Activated naive CD8-positive, alpha-beta T cell (primary cell): ENCODE results near the gene TSPAN13.

Experiments
- H3K27ac Mint-ChIP-seq: one replicate; pipeline ENCODE4 v1.8.0; 2021; ENCODE audit warnings: mixed read lengths
- H3K27me3 Mint-ChIP-seq: one replicate; pipeline ENCODE4 v1.8.0; 2021; ENCODE audit warnings: mixed read lengths
- H3K36me3 Mint-ChIP-seq: one replicate; pipeline ENCODE4 v1.8.0; 2021; ENCODE audit warnings: mixed read lengths
- H3K4me1 Mint-ChIP-seq: one replicate; pipeline ENCODE4 v1.8.0; 2021; ENCODE audit warnings: low read depth, mixed read lengths
- H3K4me3 Mint-ChIP-seq: one replicate; pipeline ENCODE4 v1.8.0; 2021; ENCODE audit warnings: mild to moderate bottlenecking, mixed read lengths
- H3K9me3 Mint-ChIP-seq: one replicate; pipeline ENCODE4 v1.8.0; 2021; ENCODE audit warnings: low read depth, mixed read lengths

TSPAN13 gene

DNA sequence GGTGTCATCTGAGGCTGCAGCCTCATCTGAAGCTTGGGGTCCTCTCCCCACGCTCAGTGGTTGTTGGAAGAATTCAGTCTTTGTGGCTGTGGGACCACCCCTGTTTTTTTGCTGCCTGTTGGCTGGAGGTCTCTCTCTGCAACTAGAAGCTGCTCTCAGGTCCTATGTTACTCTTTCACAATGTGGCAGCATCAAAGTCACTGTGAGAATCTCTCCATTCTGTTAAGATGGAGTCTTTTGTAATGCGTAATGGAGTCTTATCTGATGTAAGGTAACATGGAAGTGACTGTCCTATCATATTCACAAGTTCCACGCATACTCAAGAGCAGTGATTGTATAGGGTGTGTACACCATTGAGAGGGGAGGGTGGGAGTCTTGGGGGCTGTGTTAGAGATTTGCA lies 24.9 kb downstream of the TSPAN13 start:
- no peak overlapping the region for H3K4me3 Mint-ChIP-seq
- no peaks in the 10 kb centered on the region for H3K36me3 Mint-ChIP-seq
- H3K27me3 Mint-ChIP-seq = no peaks in the 10 kb centered on the region
- H3K27ac Mint-ChIP-seq = no peak overlapping the region
- H3K4me1 Mint-ChIP-seq = no peaks in the 10 kb centered on the region
- no peaks in the 10 kb centered on the region for H3K9me3 Mint-ChIP-seq

- H3K36me3 Mint-ChIP-seq = no peaks in the 10 kb centered on the region
- H3K4me3 Mint-ChIP-seq = no peak overlapping the region
- no peaks in the 10 kb centered on the region for H3K4me1 Mint-ChIP-seq
- H3K27ac Mint-ChIP-seq = no peak overlapping the region
- no peaks in the 10 kb centered on the region for H3K27me3 Mint-ChIP-seq
- H3K9me3 Mint-ChIP-seq = no peaks in the 10 kb centered on the region
These were observed 25.5 kb downstream of the TSPAN13 start for GRCh38 chr7:16779051-16779450.

- H3K4me1 Mint-ChIP-seq = no peaks in the 10 kb centered on the region
- H3K27me3 Mint-ChIP-seq = no peaks in the 10 kb centered on the region
- no peaks in the 10 kb centered on the region for H3K36me3 Mint-ChIP-seq
- no peak overlapping the region for H3K4me3 Mint-ChIP-seq
- H3K9me3 Mint-ChIP-seq = no peaks in the 10 kb centered on the region
- no peak overlapping the region for H3K27ac Mint-ChIP-seq
These were observed 27.0 kb downstream of the TSPAN13 start for GRCh38 chr7:16780596-16780995.

DNA sequence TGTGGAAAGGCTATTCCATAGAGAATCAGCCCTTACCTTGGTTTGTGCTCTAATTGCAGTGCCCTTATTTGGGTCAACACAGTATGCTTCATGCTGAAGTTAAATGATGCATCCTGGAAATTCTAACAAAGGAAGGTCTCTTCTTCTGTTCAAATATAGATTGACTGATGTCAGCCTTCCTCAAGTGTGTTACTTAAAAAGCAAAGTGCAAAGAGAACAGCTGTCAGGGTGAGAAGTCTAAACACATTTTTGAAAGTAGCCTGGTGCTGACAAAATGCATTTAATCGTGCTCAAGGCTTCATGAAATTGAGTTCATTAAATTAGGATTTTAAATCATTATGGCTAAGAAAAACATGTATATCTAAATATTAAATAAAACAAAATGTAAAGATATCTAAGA lies 31.8 kb downstream of the TSPAN13 start:
- Mint-ChIP-seq H3K4me1 (no peaks in the 10 kb centered on the region), H3K36me3 (no peaks in the 10 kb centered on the region), H3K9me3 (no peaks in the 10 kb centered on the region), H3K27me3 (no peaks in the 10 kb centered on the region), H3K27ac (no peak overlapping the region), H3K4me3 (no peak overlapping the region)

DNA sequence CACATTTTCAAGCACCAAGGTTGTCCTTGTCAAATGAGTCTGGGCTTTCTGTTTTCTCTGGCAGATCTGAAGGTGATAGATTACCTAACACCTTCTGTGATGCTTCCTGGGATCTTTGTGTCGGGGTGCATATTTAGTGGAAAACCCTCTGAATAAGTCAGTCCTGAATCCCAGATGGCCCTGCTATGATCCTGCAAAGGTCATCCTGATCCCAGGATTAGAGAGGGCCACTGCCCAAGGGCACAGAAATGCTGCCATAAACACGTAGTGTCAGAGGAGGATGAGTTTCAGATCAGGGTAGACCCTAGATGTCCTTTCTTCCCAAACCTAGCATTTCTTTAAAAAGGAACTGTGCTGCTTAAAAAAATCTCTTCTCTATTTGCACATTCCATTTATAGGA lies 32.3 kb downstream of the TSPAN13 start:
- H3K36me3 Mint-ChIP-seq = no peaks in the 10 kb centered on the region
- H3K27me3 Mint-ChIP-seq = no peaks in the 10 kb centered on the region
- H3K27ac Mint-ChIP-seq = no peak overlapping the region
- H3K4me3 Mint-ChIP-seq = no peak overlapping the region
- no peaks in the 10 kb centered on the region for H3K4me1 Mint-ChIP-seq
- H3K9me3 Mint-ChIP-seq = no peaks in the 10 kb centered on the region

DNA sequence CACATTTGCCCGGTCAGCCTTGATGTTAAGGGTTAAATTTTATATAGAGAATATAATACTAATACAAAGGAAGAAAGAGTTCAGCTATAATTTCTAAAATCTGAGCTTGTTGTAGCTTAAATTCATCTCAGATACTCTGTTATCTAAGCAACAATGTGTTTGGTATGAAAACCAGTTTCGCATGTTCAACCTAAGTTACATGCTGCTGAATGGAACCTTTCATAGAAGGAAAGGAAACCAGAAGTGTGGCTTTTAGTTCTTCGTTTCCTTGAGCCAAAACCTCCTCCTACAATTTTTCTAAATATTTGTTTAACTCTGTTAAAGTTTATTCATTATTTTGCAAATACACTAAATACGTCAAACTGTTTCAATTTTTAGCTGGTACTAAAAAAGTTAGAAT lies 32.7 kb downstream of the TSPAN13 start:
- Mint-ChIP-seq H3K9me3 (no peaks in the 10 kb centered on the region), H3K4me3 (no peak overlapping the region), H3K36me3 (no peaks in the 10 kb centered on the region), H3K27me3 (no peaks in the 10 kb centered on the region), H3K4me1 (no peaks in the 10 kb centered on the region), H3K27ac (no peak overlapping the region)

DNA sequence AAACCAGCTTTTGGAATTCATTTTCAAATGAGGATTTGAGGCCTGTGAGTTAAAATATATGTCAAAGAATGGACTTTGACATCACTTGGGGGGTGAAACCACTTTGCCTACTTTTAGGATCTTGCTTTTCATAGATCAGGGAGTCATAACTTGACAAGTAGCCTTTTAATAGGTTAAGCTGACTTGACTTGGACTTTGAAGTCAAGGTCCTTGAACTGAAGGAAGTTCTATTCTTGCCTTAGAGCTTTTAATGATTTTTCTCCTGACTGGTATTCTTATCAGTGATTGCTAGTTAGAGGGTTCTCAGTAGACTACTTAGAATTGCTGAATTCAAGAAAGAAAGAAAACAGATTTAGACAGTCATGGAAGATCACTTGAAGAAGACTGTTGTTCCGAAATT lies 33.6 kb downstream of the TSPAN13 start:
- H3K36me3 Mint-ChIP-seq = no peaks in the 10 kb centered on the region
- no peaks in the 10 kb centered on the region for H3K27me3 Mint-ChIP-seq
- no peaks in the 10 kb centered on the region for H3K4me1 Mint-ChIP-seq
- H3K4me3 Mint-ChIP-seq = no peak overlapping the region
- H3K27ac Mint-ChIP-seq = no peak overlapping the region
- H3K9me3 Mint-ChIP-seq = no peaks in the 10 kb centered on the region

DNA sequence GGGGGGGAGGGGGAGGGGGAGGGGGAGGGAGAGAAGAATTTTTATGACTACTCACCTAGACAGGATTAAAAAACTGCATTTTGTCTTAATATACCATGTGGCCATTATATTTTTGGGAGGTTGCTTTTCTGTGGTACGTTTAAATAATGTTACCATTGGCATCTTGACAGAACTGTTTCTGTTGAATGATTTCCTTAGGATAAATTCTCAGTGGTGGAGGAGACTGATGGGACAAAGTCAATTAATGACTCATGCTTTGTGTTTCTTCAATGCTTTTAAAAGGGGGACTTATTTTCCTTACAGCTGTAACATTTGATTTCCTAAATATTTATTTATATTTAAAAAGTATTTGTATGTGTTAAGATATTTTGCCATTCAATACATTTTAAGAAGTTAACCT lies 37.5 kb downstream of the TSPAN13 start:
- no peak overlapping the region for H3K27ac Mint-ChIP-seq
- no peaks in the 10 kb centered on the region for H3K4me1 Mint-ChIP-seq
- no peaks in the 10 kb centered on the region for H3K9me3 Mint-ChIP-seq
- peaks cover 4% of the 10 kb centered on the region for H3K27me3 Mint-ChIP-seq
- no peaks in the 10 kb centered on the region for H3K36me3 Mint-ChIP-seq
- H3K4me3 Mint-ChIP-seq = no peak overlapping the region

- Mint-ChIP-seq H3K4me3 (no peak overlapping the region), H3K27ac (no peak overlapping the region), H3K27me3 (peaks cover 4% of the 10 kb centered on the region), H3K9me3 (no peaks in the 10 kb centered on the region), H3K36me3 (no peaks in the 10 kb centered on the region), H3K4me1 (no peaks in the 10 kb centered on the region)
These were observed 38.5 kb downstream of the TSPAN13 start for GRCh38 chr7:16791905-16792698.

GRCh38 chr7:16794986-16795385 lies 41.4 kb downstream of the TSPAN13 start:
- Mint-ChIP-seq H3K27me3 (peaks cover 4% of the 10 kb centered on the region), H3K4me3 (no peak overlapping the region), H3K36me3 (no peaks in the 10 kb centered on the region), H3K27ac (no peak overlapping the region), H3K9me3 (no peaks in the 10 kb centered on the region), H3K4me1 (no peaks in the 10 kb centered on the region)

DNA sequence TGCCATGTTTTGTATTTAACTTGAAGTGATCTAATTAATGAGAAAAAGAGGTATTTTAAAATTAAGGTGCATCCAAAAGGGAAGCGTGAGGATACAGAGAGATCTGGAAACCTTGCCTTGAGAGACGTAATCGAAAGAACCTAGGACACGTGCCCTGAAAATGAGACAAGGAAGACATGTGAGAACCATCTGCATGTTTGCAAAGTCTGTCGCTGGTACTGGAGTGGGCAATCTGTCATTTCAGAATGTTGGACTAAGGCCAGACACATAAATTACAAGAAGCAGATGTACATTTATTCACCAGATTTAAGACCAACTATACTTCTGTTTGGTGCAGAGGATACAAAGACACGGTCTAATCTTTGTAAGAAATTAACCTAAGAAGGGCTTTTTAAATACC lies 42.1 kb downstream of the TSPAN13 start:
- Mint-ChIP-seq H3K27me3 (peaks cover 4% of the 10 kb centered on the region), H3K27ac (no peak overlapping the region), H3K36me3 (no peaks in the 10 kb centered on the region), H3K9me3 (no peaks in the 10 kb centered on the region), H3K4me3 (no peak overlapping the region), H3K4me1 (no peaks in the 10 kb centered on the region)

GRCh38 chr7:16801111-16801542 lies 47.6 kb downstream of the TSPAN13 start:
- Mint-ChIP-seq H3K27me3 (peaks cover 3% of the 10 kb centered on the region), H3K27ac (no peak overlapping the region), H3K36me3 (no peaks in the 10 kb centered on the region), H3K9me3 (no peaks in the 10 kb centered on the region), H3K4me1 (no peaks in the 10 kb centered on the region), H3K4me3 (no peak overlapping the region)

DNA sequence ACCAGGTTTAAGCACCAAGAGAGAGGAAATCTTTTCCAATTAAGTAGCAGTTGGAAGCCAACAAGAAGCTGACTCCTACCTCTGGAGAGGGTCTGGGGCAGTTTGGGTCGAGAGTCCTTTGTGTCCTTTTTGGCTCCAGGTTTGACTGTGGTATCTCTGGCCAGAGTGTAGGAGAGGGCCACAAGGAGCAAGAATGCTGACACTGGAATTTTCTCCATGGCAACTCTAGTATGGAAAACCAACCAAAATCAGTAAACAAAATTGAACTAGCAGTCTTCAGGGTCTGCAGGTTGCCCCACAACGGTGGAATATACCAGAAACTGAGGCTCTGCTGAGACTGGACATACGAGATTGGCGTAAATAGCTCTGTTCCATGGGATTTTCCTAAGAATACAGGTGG lies 48.0 kb downstream of the TSPAN13 start:
- Mint-ChIP-seq H3K27ac (no peak overlapping the region), H3K9me3 (no peaks in the 10 kb centered on the region)

DNA sequence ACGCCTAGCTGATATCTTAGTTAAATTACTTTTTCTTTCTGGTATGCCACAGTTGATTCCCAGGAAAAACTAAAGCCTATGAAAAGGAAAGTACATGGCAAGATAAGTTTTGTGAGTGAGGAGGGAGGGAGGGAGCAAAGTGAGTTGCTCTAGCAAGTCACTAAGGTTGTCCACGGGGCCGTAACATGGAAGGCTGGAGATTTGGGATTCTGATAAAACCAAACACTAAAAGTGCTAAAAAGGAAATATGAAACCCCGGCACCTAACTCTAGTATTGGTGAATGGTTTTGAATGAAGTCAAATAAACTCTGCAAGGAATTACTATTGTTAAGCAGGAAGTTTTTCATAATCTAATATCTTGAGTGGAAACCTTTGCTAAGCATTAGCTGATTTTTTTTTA lies 49.6 kb downstream of the TSPAN13 start:
- Mint-ChIP-seq H3K27ac (no peak overlapping the region), H3K9me3 (no peaks in the 10 kb centered on the region), H3K27me3 (peaks cover 5% of the 10 kb centered on the region), H3K4me3 (no peak overlapping the region), H3K4me1 (no peaks in the 10 kb centered on the region), H3K36me3 (no peaks in the 10 kb centered on the region)

More for the DNA sequence above, 48.0 kb downstream of the TSPAN13 start:
- peaks cover 3% of the 10 kb centered on the region for H3K27me3 Mint-ChIP-seq
- H3K4me1 Mint-ChIP-seq = no peaks in the 10 kb centered on the region
- no peak overlapping the region for H3K4me3 Mint-ChIP-seq
- no peaks in the 10 kb centered on the region for H3K36me3 Mint-ChIP-seq

DNA sequence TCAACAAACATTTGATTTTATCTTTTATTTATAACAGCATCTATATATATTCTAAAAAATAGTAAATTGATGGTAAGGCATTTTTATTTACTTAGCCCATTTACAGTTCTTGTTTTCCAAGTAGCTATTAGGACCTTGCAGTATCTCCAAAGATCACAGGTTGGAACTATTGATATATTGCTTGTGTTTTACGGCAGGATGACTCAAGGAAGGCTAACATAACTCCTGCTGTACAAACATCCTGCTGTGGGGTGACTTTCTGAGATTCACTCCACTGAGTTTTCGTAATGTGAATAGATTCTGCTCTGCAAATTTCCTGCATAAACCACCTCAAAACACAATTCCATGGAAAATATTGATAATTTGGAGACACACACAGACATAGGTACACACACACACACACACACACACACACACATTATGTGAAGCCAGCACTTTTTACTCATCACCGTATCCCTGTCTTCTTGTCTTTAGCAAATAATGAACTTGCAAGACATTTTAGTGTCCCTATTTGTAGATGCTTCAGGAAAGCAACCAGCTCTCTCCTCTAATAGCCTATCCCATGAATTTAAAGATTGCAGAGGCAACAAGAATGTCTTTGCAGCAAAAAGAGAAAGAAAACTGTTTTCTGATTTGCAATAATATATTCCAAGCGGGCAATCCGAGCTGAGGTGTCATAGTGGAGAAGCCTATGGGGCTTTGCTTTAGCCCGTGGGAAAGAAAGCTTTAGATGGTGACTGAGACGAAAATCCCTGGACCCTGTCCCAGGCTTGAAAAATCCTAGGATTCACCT lies 50.5 kb downstream of the TSPAN13 start:
- no peak overlapping the region for H3K27ac Mint-ChIP-seq
- no peaks in the 10 kb centered on the region for H3K9me3 Mint-ChIP-seq
- H3K36me3 Mint-ChIP-seq = no peaks in the 10 kb centered on the region
- no peaks in the 10 kb centered on the region for H3K4me1 Mint-ChIP-seq
- H3K4me3 Mint-ChIP-seq = no peak overlapping the region
- peaks cover 5% of the 10 kb centered on the region for H3K27me3 Mint-ChIP-seq
